Effector CD8-positive, alpha-beta T cell (primary cell): ENCODE results near the gene TGFBR2.

ENCODE experiments used
- DNase-seq: peaks from one replicate; lab custom pipeline; 2025; lab: John Stamatoyannopoulos, UW

TGFBR2 gene

GRCh38 chr3:30692498-30693130 lies 86.2 kb downstream of the TGFBR2 start:
- no peak for DNase-seq

- peak; percentile 3 for DNase-seq
Measured at GRCh38 chr3:30693470-30694120, 87.2 kb downstream of the TGFBR2 start.

- no peak for DNase-seq
Measured at GRCh38 chr3:30694148-30694547, 87.7 kb downstream of the TGFBR2 start.

GRCh38 chr3:30694668-30695067 lies 88.3 kb downstream of the TGFBR2 start:
- DNase-seq = no peak

- DNase-seq = no peak
Measured at GRCh38 chr3:30695302-30696061, 89.1 kb downstream of the TGFBR2 start.

- no peak for DNase-seq
Measured at GRCh38 chr3:30696403-30696819, 90.0 kb downstream of the TGFBR2 start.

GRCh38 chr3:30696896-30697295 lies 90.5 kb downstream of the TGFBR2 start:
- DNase-seq = no peak

- DNase-seq = no peak
Measured at GRCh38 chr3:30698549-30698948, 92.1 kb downstream of the TGFBR2 start.

GRCh38 chr3:30699927-30700326 lies 93.5 kb downstream of the TGFBR2 start:
- DNase-seq = no peak

GRCh38 chr3:30700702-30701321 lies 94.4 kb downstream of the TGFBR2 start:
- DNase-seq = no peak

- DNase-seq = no peak
Measured at GRCh38 chr3:30702038-30702827, 95.8 kb downstream of the TGFBR2 start.

GRCh38 chr3:30702828-30703397 lies 96.5 kb downstream of the TGFBR2 start:
- no peak for DNase-seq

GRCh38 chr3:30704931-30705890 lies 98.8 kb downstream of the TGFBR2 start:
- DNase-seq = no peak

GRCh38 chr3:30707825-30708224 lies 101.4 kb downstream of the TGFBR2 start:
- no peak for DNase-seq

- DNase-seq = no peak
Measured at GRCh38 chr3:30708472-30708871, 102.1 kb downstream of the TGFBR2 start.

GRCh38 chr3:30710017-30710416 lies 103.6 kb downstream of the TGFBR2 start:
- no peak for DNase-seq

- DNase-seq = no peak
Measured at GRCh38 chr3:30711151-30711550, 104.8 kb downstream of the TGFBR2 start.

- DNase-seq = no peak
Measured at GRCh38 chr3:30711867-30712266, 105.5 kb downstream of the TGFBR2 start.

GRCh38 chr3:30712991-30713390 lies 106.6 kb downstream of the TGFBR2 start:
- no peak for DNase-seq

- no peak for DNase-seq
Measured at GRCh38 chr3:30713885-30714503, 107.6 kb downstream of the TGFBR2 start.
